HEK293T (cell line): ENCODE measurements around the gene CSRNP2.

Source experiments
- BHLHE40 ChIP-seq: fragments of 450-650 bp; IDR thresholded peaks from 2 replicates; pipeline ENCODE4 v1.6.1; 2016; ENCODE audit warnings: mild to moderate bottlenecking, moderate library complexity, borderline replicate concordance
- CTBP1 ChIP-seq: fragments of 450-650 bp; IDR thresholded peaks from 2 replicates; pipeline ENCODE4 v1.6.1; 2016; ENCODE audit warnings: borderline replicate concordance
- ELF4 ChIP-seq: fragments of 450-650 bp; IDR thresholded peaks from 2 replicates; pipeline ENCODE4 v1.6.1; 2017; ENCODE audit warnings: antibody characterized with exemption
- FOXK2 ChIP-seq: fragments of 450-650 bp; IDR thresholded peaks from 2 replicates; pipeline ENCODE4 v1.6.1; 2016; ENCODE audit warnings: mild to moderate bottlenecking
- FOXM1 ChIP-seq: fragments of 450-650 bp; IDR thresholded peaks from 2 replicates; pipeline ENCODE4 v1.6.1; 2017; ENCODE audit warnings: mild to moderate bottlenecking, borderline replicate concordance
- HDGF ChIP-seq: fragments of 450-650 bp; IDR thresholded peaks from 2 replicates; pipeline ENCODE4 v1.6.1; 2017; ENCODE audit warnings: antibody characterized with exemption, borderline replicate concordance
- L3MBTL2 ChIP-seq: fragments of 450-650 bp; conservative IDR thresholded peaks from 2 replicates; pipeline ENCODE4 v1.6.1; 2016; ENCODE audit warnings: mild to moderate bottlenecking
- LEF1 ChIP-seq: fragments of 450-650 bp; IDR thresholded peaks from 2 replicates; pipeline ENCODE4 v1.6.1; 2017; ENCODE audit warnings: mild to moderate bottlenecking, borderline replicate concordance
- NFRKB ChIP-seq: fragments of 450-650 bp; IDR thresholded peaks from 2 replicates; pipeline ENCODE4 v1.6.1; 2016; ENCODE audit warnings: mild to moderate bottlenecking, moderate library complexity
- SP1 ChIP-seq: fragments of 450-650 bp; IDR thresholded peaks from 2 replicates; pipeline ENCODE4 v1.6.1; 2017
- SUZ12 ChIP-seq: fragments of 450-650 bp; IDR thresholded peaks from 2 replicates; pipeline ENCODE4 v1.6.1; 2016; ENCODE audit warnings: mild to moderate bottlenecking
- TARDBP ChIP-seq: fragments of 450-650 bp; IDR thresholded peaks from 2 replicates; pipeline ENCODE4 v1.6.1; 2016
- TF ChIP-seq, protein P1 (sequence below): fragments of 450-650 bp; IDR thresholded peaks from 2 replicates; pipeline ENCODE4 v1.6.1; 2016

DNA sequence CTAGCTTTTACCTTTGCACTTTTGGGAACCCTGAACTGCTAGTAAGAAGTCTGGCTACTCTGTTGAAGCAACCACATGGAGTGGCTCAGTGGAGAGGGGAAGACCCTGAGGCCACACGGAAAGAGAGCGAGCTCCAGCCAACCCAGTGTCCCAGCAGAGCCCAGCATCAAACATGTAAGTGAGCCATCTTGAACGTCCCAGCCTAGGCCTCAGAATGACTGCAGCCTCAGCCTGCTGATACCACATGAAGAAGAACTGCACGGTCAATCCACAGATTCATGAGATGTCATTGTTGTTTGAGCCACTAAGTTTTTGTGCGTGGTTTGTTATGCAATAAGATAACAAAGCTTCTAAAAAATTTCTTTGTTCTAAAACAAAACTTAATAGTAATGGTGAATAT lies 49.3 kb upstream of the CSRNP2 start:
- TF ChIP-seq SP1, result no peak
- TF ChIP-seq CTBP1, result no peak
- no peak for TF ChIP-seq HDGF
- no peak for TF ChIP-seq FOXK2
- no peak for TF ChIP-seq LEF1
- no peak for TF ChIP-seq FOXM1
- no peak for TF ChIP-seq L3MBTL2
- TF ChIP-seq BHLHE40, result no peak
- no peak for TF ChIP-seq TARDBP
- no peak for TF ChIP-seq NFRKB
- TF ChIP-seq ELF4, result no peak
- TF ChIP-seq SUZ12, result no peak
- TF ChIP-seq, protein P1, sequence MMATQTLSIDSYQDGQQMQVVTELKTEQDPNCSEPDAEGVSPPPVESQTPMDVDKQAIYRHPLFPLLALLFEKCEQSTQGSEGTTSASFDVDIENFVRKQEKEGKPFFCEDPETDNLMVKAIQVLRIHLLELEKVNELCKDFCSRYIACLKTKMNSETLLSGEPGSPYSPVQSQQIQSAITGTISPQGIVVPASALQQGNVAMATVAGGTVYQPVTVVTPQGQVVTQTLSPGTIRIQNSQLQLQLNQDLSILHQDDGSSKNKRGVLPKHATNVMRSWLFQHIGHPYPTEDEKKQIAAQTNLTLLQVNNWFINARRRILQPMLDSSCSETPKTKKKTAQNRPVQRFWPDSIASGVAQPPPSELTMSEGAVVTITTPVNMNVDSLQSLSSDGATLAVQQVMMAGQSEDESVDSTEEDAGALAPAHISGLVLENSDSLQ, result no peak
